K562 (cell line): ENCODE measurements around the gene IGF2BP3. TPM values are rescaled to one million over a fixed set of nuclear protein-coding genes. Genes with fewer than 3 reads are reported as not detected.

Experiments
- ATAC-seq: fragments of 200-7000 bp; cut with Tn5 transposase; 3 replicates; pipeline ENCODE4 v1.9.1; 2020; ENCODE audit warnings: moderate library complexity
- BruUV-seq: library from RNA; stranded (reverse); fragments of 400-500 nt; replicated peaks from 2 replicates; lab custom pipeline; 2021; lab: Mats Ljungman, UMichigan
- CTCF ChIA-PET: fragments of 300-600 bp; formaldehyde crosslinking; extraction: SDS; loops from one replicate; lab custom pipeline; 2021; ENCODE audit warnings: low intra/inter-chr PET ratio; lab: Yijun Ruan, JAX
- POLR2A ChIA-PET: fragments of 300-600, 350-650 bp; sonication (Branson Sonifier 250); formaldehyde crosslinking; extraction: SDS; loops from one replicate; lab custom pipeline; 2021; ENCODE audit warnings: antibody characterized with exemption, inconsistent platforms; lab: Yijun Ruan, JAX
- DNase-seq, 4 experiments: peaks; one replicate each; pipeline versions ENCODE4 v3.0.0 to v3.0.0-alpha.2; 2011 to 2018; ENCODE audit warnings: low spot score in 3 of 4, mixed read lengths in 3 of 4; ENCODE audit errors: extremely low read depth in 1 of 4
- FAIRE-seq: peaks from 2 replicates; lab custom pipeline; 2011; peaks lifted over from hg19 to GRCh38; lab: Jason Lieb, UNC
- H2AFZ ChIP-seq: 2 replicates; pipeline ENCODE4 v1.6.0; 2011; ENCODE audit warnings: low read depth, low read length, control low read depth, inconsistent platforms
- H3K27ac ChIP-seq: fragments of 200-600 bp; 3 replicates; pipeline ENCODE4 v1.8.0; 2011; ENCODE audit warnings: low read depth, mild to moderate bottlenecking, control low read depth, inconsistent platforms, low read length, moderate library complexity, mixed read lengths; ENCODE audit errors: extremely low read depth
- H3K27me3 ChIP-seq, 2 experiments: fragments of 300-600 bp in 1 of 2; 2 replicates in 1 of 2; 3 replicates in 1 of 2; pipeline versions ENCODE4 v1.6.0 to v1.8.0; 2011; ENCODE audit warnings: inconsistent platforms in 2 of 2, low read length in 2 of 2, mild to moderate bottlenecking in 1 of 2, mixed read lengths in 1 of 2, moderate library complexity in 1 of 2; ENCODE audit not compliant: control insufficient read depth in 2 of 2, insufficient read depth in 2 of 2
- H3K36me3 ChIP-seq: fragments of 300-600 bp; 3 replicates; pipeline ENCODE4 v1.8.0; 2011; ENCODE audit warnings: mild to moderate bottlenecking, low read length, inconsistent platforms; ENCODE audit not compliant: control insufficient read depth, insufficient read depth
- H3K4me1 ChIP-seq, 2 experiments: fragments of 200-600 bp in 1 of 2; replicated peaks in 1 of 2; 2 replicates in 1 of 2; 3 replicates in 1 of 2; pipeline versions ENCODE4 v1.5.1 to v1.8.0; 2011; ENCODE audit warnings: inconsistent platforms in 2 of 2, low read length in 2 of 2, mild to moderate bottlenecking in 1 of 2, mixed read lengths in 1 of 2, moderate library complexity in 1 of 2; ENCODE audit not compliant: control insufficient read depth in 2 of 2, insufficient read depth in 2 of 2
- H3K4me2 ChIP-seq: 2 replicates; pipeline ENCODE4 v1.6.1; 2011; ENCODE audit warnings: low read length, control low read depth, inconsistent platforms, mixed read lengths; ENCODE audit not compliant: insufficient read depth
- H3K4me3 ChIP-seq: fragments of 200-600 bp; sonication (generic), shearing (Covaris generic); 2 replicates; pipeline ENCODE4 v1.5.1; 2016; ENCODE audit warnings: control low read depth, inconsistent platforms
- H3K79me2 ChIP-seq: fragments of 200-600 bp; 3 replicates; pipeline ENCODE4 v1.8.0; 2011; ENCODE audit warnings: low read length, inconsistent platforms; ENCODE audit not compliant: control insufficient read depth, insufficient read depth
- H3K9ac ChIP-seq, 2 experiments: 2 replicates each; pipeline versions ENCODE4 v1.6.0 to v1.6.1; 2011; ENCODE audit warnings: low read depth in 2 of 2, low read length in 2 of 2, control low read depth in 1 of 2, inconsistent platforms in 1 of 2, mild to moderate bottlenecking in 1 of 2, mixed read lengths in 1 of 2; ENCODE audit not compliant: insufficient read depth in 1 of 2
- H3K9me1 ChIP-seq: one replicate; pipeline ENCODE4 v1.6.0; 2011; ENCODE audit warnings: inconsistent platforms, mild to moderate bottlenecking, low read length, moderate library complexity; ENCODE audit not compliant: control insufficient read depth, insufficient read depth
- H3K9me3 ChIP-seq: replicated peaks from 2 replicates; pipeline ENCODE4 v1.5.1; 2011; ENCODE audit warnings: low read depth, low read length, inconsistent platforms; ENCODE audit not compliant: control insufficient read depth, insufficient read depth
- H4K20me1 ChIP-seq: replicated peaks from 2 replicates; pipeline ENCODE4 v1.6.1; 2011; ENCODE audit warnings: low read length, inconsistent platforms, mixed read lengths; ENCODE audit not compliant: control insufficient read depth, insufficient read depth
- FOXK2 ChIP-seq, 2 experiments: fragments of 450-650 bp; IDR thresholded peaks in 1 of 2; conservative IDR thresholded peaks in 1 of 2; 2 replicates each; pipeline ENCODE4 v1.6.1; 2016; ENCODE audit warnings: low read depth in 2 of 2, mild to moderate bottlenecking in 1 of 2
- HNRNPUL1 ChIP-seq: fragments of 200-400 bp; formaldehyde crosslinking; IDR thresholded peaks from 2 replicates; pipeline ENCODE4 v1.6.1; 2017; ENCODE audit warnings: low read length
- NBN ChIP-seq: fragments of 450-650 bp; IDR thresholded peaks from 2 replicates; pipeline ENCODE4 v1.6.1; 2016; ENCODE audit warnings: low read depth, mild to moderate bottlenecking
- NFIX ChIP-seq: fragments of 250-450 bp; sonication (Bioruptor Pico); IDR thresholded peaks from 2 replicates; pipeline ENCODE4 v1.4.0; 2020; ENCODE audit warnings: low read depth, mild to moderate bottlenecking, moderate library complexity
- NR4A1 ChIP-seq, 2 experiments: fragments of 250-450 bp in 1 of 2; fragments of 450-650 bp in 1 of 2; sonication (Bioruptor Pico) in 1 of 2; IDR thresholded peaks; 2 replicates each; pipeline versions ENCODE4 v1.4.0 to v1.6.1; 2016 to 2020; ENCODE audit warnings: mild to moderate bottlenecking in 2 of 2, missing compliant biosample characterization in 1 of 2, missing genetic modification characterization in 1 of 2, moderate library complexity in 1 of 2
- PATZ1 ChIP-seq: fragments of 250-450 bp; sonication (Bioruptor Pico); IDR thresholded peaks from 2 replicates; pipeline ENCODE4 v1.5.0; 2020; ENCODE audit warnings: mild to moderate bottlenecking, borderline replicate concordance
- PHB2 ChIP-seq: fragments of 450-650 bp; IDR thresholded peaks from 2 replicates; pipeline ENCODE4 v1.6.1; 2017; ENCODE audit warnings: low read depth
- POLR3G ChIP-seq: IDR thresholded peaks from 2 replicates; pipeline ENCODE4 v1.6.1; 2011; ENCODE audit not compliant: insufficient read length, insufficient replicate concordance; ENCODE audit errors: extremely low read depth
- RBM39 ChIP-seq: fragments of 200-400 bp; formaldehyde crosslinking; optimal IDR thresholded peaks from 2 replicates; pipeline ENCODE3; 2018; ENCODE audit warnings: low read depth, low read length
- SMAD1 ChIP-seq: fragments of 150-350 bp; IDR thresholded peaks from 2 replicates; pipeline ENCODE4 v1.6.1; 2014; ENCODE audit warnings: low read length, low read depth; ENCODE audit not compliant: partially characterized antibody
- SOX6 ChIP-seq: fragments of 450-650 bp; IDR thresholded peaks from 2 replicates; pipeline ENCODE4 v1.6.1; 2014; ENCODE audit warnings: mild to moderate bottlenecking
- STAT6 ChIP-seq: sonication (generic); formaldehyde crosslinking; IDR thresholded peaks from 2 replicates; pipeline ENCODE4 v1.8.1; 2023; ENCODE audit warnings: mild to moderate bottlenecking, missing genetic modification reagents
- TAF1 ChIP-seq: IDR thresholded peaks from 2 replicates; pipeline ENCODE4 v1.6.1; 2011; ENCODE audit warnings: mild to moderate bottlenecking, low read length, moderate library complexity; ENCODE audit not compliant: insufficient read depth, control insufficient read depth, severe bottlenecking; ENCODE audit errors: extremely low read depth
- TCF7 ChIP-seq: sonication (generic); IDR thresholded peaks from 2 replicates; pipeline ENCODE4 v1.6.1; 2016; ENCODE audit warnings: antibody characterized with exemption, borderline replicate concordance
- ZFX ChIP-seq: sonication (generic); formaldehyde crosslinking; IDR thresholded peaks from 2 replicates; pipeline ENCODE4 v1.8.0; 2022; ENCODE audit warnings: mild to moderate bottlenecking, missing genetic modification reagents, moderate library complexity
- WGBS: fragments of 100-300 bp; shearing (Covaris generic); methylation state at CpG from one replicate; pipeline ENCODE4 v1.1.6; 2016; ENCODE audit warnings: low coverage, mixed read lengths; ENCODE audit not compliant: insufficient coverage; ENCODE audit errors: missing lambda C conversion rate; 5-methylcytosine and 5-hydroxymethylcytosine counted together
- in situ Hi-C: fragments of 300-500 bp; cut with MboI; formaldehyde crosslinking; loops from 4 replicates; pipeline ENCODE4 v1.15.0; 2018; ENCODE audit warnings: inconsistent platforms, mixed read lengths
- intact Hi-C: fragments of 100-400 bp; cut with micrococcal nuclease; formaldehyde crosslinking; loops from 2 replicates; pipeline ENCODE4 v1.14.2; 2022
- polyA plus RNA-seq, 8 experiments: library from polyadenylated mRNA; depleted of rRNA in 4 of 8; stranded (reverse) in 5 of 8; unstranded in 3 of 8; fragments of >200 nt; fragmentation: Nextera tagmentation in 2 of 8; fragmentation: Illumina TruSeq in 1 of 8; extraction: Ambion mirVana in 2 of 8; extraction: Trizol in 1 of 8; gene quantifications; 2 replicates each; pipeline versions ENCODE4 v1.2.1 to v1.2.3, GENCODE V29; 2011 to 2014; ENCODE audit warnings: inconsistent platforms in 1 of 8, missing spikeins in 1 of 8
- total RNA-seq, 7 experiments: library from RNA; depleted of rRNA in 6 of 7; stranded (reverse); fragments of >200 nt in 6 of 7; fragmentation: Illumina TruSeq in 2 of 7; extraction: Trizol in 2 of 7; gene quantifications; 2 replicates each; pipeline versions ENCODE4 v1.2.1 to v1.2.3, GENCODE V29; 2011 to 2021; ENCODE audit warnings: low replicate concordance in 1 of 7
- TF ChIP-seq, protein P1 (sequence below), 2 experiments: fragments of 450-650 bp; IDR thresholded peaks; 2 replicates each; pipeline ENCODE4 v1.6.1; 2016

Gene IGF2BP3
- total and polyA plus RNA-seq, 9 of the 15 experiments (the other 6 are each of a cell fraction or from before 2014, with no cell fraction given): 8.4 to 88.1 (median 61.2) TPM

DNA sequence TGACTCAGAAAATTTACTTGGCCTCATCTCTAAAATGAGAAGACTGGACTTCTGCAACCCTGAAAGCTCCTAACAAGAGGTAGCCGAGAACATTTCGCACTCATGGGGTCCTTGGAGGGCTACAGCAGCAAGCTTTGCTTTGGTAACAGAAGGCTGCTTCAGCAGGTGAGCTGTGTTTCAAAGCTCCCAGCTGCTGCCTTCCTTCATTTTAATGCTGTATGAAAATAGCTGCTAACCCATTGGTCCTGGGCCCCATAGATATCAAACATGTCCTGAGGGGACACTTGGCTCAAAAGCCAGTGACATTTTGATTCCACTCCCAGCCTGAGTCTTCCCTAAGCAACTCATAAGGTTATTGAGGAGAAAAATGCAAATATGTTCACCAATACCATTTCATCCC lies 185.4 kb downstream of the IGF2BP3 start:
- no peak for FAIRE-seq
- BruUV-seq: no TSS peak
- in situ Hi-C loops: no loop called here

More for the DNA sequence above, 185.4 kb downstream of the IGF2BP3 start:
- Histone ChIP-seq H3K36me3 (no peaks in the 10 kb centered on the region), H3K4me3 (no peak overlapping the region), H4K20me1 (no peaks in the 10 kb centered on the region), H3K4me2 (no peak overlapping the region), H3K9me1 (no peaks in the 10 kb centered on the region), H3K27me3 (no peaks in the 10 kb centered on the region), H3K27ac (no peak overlapping the region), H3K4me1 (no peaks in the 10 kb centered on the region; a peak in 1 of 5 replicates), H3K79me2 (no peaks in the 10 kb centered on the region), H3K9me3 (no peaks in the 10 kb centered on the region), H2AFZ (0 out of 2 replicates have a peak overlapping the region, but pooled peaks have one; percentile 1), H3K9ac (no peak overlapping the region)
- ChIA-PET CTCF (no interaction called here), POLR2A (interaction anchor here (1.6 kb wide), 1 partner anchor 14 kb away, joined by 6 read pairs; the partner anchor contains the start of gene MALSU1)
- WGBS: 100% methylated on average over 2 of the region's 2 CpGs
- no peak for DNase-seq
- intact Hi-C loops: no loop called here
- no peak for TF ChIP-seq NR4A1 (CRISPR knock-in tag; IDR thresholded peaks at IDR 0.05)
- no peak for TF ChIP-seq NR4A1 (tag; IDR thresholded peaks at IDR 0.05)
- no peak for TF ChIP-seq PATZ1 (CRISPR knock-in tag)
- TF ChIP-seq SOX6: no peak
- no peak for TF ChIP-seq SMAD1
- TF ChIP-seq POLR3G: no peak
- TF ChIP-seq PHB2: no peak
- TF ChIP-seq FOXK2 (conservative IDR thresholded peaks at IDR 0.05 in 1 of 2, IDR thresholded peaks at IDR 0.05 in 1 of 2; ENCODE audit: low read depth in 2 of 2): no peak
- TF ChIP-seq STAT6 (CRISPR knock-in tag): no peak
- no peak for TF ChIP-seq ZFX (CRISPR knock-in tag)
- no peak for TF ChIP-seq RBM39
- TF ChIP-seq TCF7: no peak
- TF ChIP-seq NBN: no peak
- TF ChIP-seq, protein P1, sequence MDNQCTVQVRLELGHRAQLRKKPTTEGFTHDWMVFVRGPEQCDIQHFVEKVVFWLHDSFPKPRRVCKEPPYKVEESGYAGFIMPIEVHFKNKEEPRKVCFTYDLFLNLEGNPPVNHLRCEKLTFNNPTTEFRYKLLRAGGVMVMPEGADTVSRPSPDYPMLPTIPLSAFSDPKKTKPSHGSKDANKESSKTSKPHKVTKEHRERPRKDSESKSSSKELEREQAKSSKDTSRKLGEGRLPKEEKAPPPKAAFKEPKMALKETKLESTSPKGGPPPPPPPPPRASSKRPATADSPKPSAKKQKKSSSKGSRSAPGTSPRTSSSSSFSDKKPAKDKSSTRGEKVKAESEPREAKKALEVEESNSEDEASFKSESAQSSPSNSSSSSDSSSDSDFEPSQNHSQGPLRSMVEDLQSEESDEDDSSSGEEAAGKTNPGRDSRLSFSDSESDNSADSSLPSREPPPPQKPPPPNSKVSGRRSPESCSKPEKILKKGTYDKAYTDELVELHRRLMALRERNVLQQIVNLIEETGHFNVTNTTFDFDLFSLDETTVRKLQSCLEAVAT (IDR thresholded peaks at IDR 0.05): no peak
- no peak for TF ChIP-seq NFIX
- no peak for TF ChIP-seq TAF1
- TF ChIP-seq HNRNPUL1: no peak
- ATAC-seq: no peak
